ENCODE results near the gene SLC25A48.

Gene SLC25A48

DNA sequence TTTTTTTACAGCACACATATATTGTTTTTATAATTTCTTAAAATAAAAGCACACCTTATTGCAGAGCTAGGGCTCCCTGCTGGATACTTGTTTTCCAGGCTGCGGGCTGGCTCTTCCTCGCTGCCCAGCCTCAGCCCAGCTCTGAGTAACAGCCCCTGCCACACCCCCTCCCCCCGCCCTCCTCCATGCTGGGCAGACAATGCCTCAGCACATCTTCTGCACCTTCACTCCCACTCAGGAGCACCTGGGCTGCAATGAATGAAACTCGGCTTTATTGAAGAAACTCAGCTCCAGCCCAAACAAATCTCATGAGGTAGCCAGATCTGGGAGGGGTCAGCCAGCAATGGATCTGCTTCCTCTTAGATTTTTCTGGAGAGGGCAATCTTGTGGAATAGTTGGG lies 51.7 kb downstream of the SLC25A48 start:
- no peak for DNase-seq

DNA sequence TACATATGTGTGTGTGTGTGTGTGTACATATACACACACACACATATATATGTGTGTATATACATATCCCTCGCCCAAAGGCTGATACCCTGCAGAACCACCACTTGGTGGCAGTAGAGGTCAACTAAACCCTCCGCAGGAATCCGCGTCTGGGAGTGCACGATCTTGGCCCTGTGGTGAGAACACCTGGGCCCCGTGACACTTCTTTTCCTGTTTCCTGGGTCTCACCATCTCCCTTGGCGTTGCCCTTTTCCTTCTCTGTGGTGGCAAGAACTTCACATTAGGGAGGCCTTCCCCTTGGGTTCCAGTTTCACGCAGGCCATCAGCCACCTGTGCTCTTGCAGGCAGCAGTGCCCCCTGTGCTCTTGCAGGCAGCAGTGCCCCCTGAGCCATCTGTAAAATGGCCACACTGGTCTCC lies 53.0 kb downstream of the SLC25A48 start:
- peak; percentile 76 for DNase-seq

GRCh38 chr5:135887881-135888614 lies 53.6 kb downstream of the SLC25A48 start:
- DNase-seq, result no peak

GRCh38 chr5:135890296-135890695 lies 55.8 kb downstream of the SLC25A48 start:
- DNase-seq, result no peak

DNA sequence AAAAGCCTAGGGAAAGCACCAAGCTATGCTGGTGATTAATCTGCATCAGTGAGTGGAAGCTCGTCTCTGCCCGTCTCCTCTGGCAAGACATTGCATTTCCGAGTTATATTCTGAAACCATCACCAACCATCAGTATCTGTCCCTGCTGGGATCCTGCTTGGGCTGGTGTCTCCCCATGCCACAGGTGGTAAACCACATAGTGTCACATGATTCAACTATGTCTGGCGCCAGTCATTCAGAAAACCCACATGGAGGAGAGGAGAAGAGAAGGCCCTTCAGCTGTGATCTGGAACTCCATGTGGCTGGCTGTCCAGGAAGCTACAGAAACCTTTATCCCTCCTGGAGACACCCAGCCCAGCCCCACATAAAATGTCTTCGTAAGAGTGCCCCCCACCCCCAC lies 56.4 kb downstream of the SLC25A48 start:
- peak; percentile 64 for DNase-seq

DNA sequence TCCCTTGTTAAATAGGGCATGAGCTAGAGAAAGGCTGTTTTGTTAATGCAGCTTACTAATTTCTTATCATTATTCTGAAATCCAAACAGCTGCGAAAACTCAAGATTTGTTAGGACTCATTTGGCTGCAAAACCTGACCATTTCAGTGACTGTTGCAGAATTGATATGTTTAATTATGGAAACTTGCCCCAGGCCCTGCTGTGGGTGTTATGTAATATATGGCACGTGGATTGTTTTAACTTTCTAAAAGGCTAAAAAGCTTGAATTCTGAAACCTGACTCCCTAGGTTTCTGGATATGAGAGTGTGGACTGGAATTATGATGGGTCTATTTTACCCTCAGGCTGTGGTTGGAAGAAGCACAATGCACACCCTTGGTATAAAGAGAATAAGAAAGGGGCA lies 56.8 kb downstream of the SLC25A48 start:
- DNase-seq, result no peak

DNA sequence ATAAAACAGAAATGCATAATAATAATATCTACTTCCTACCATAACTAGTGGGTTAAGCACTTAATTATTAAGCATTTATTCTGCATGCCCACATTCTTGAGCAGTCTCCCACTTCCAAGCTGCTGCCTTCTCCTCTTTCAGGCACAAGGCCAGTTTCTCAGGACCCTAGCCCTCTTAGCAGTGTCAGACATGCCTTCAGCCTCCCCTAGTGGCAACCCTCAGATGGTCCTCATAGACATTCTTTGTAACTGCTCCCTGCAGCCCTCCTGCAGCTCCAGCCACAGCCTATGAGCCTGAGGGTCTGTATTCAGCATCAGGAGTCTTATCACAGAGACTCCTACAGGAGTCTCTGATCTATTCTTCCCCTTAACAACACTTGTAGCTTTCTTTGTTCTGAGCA lies 57.3 kb downstream of the SLC25A48 start:
- no peak for DNase-seq

DNA sequence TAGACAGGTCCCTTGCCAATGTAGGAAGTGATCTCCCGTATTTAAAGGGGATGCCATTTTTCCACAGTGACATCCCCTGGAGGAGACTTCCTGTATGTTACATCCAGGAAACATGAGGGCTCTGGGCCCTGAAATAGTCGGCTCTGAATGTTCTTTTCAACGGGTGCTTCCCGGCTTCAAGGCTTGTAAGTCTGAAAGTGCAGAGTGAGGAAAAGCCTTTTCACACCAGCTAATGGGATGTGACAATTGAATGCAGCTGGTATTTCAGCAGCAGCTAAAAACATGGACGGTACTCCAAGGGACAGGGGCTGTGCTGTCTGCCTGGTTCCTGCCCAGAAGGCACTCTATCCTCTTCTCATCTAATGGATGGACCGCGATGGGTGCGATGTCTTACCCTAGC lies 59.8 kb downstream of the SLC25A48 start:
- DNase-seq, result no peak

DNA sequence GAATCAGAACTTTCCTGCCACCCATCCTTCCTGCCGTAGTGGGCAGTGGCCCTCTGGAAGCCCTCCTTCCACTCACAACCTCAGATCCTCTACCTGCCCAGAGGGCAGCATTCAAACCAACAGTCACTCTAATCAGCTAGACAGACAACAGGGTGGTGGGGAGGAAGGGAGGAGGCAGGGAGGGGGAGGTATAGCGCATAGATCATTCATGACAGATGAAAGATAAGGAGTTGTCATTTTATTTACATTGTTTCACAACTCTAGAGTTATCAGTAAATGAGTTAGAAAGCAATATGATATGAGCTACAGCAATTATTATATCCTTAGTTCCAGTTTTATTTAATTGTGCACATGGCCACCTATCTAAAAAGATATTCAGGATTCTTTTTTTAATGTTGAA lies 60.3 kb downstream of the SLC25A48 start:
- DNase-seq, result no peak

DNA sequence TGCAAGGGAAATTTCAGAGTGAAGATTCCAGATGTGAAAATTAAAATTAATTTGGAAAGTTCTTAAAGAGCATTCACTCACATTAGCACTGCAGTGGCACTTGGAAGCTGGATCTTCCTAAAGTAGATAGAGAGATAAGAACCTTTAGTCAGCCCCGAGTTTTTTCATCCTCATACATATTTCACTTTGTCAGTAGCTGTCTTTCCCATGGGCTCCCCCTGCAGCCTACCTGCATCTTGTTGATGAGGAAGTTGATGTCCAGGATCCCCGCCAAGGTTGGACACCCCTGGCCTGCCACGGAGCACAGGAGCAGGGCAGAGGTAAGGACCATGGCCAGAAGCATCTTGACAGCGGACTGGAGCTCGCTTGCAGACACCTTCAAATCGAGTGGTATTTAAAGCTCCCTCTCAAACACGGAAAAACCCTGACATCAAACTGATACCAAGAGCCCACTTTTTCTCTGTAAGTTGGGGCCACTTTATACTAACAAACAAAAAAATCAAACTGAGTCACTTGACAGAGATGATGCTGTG lies 61.1 kb downstream of the SLC25A48 start, which contains the start of gene IL9:
Gene IL9 (minus strand): TSS at position 368 of the 533 bp plus-strand sequence. CDS start 25 bp downstream, at position 343.
- DNase-seq, result no peak

- no peak for DNase-seq
Measured at GRCh38 chr5:135898651-135899050, 64.2 kb downstream of the SLC25A48 start.

GRCh38 chr5:135900276-135900675 lies 65.8 kb downstream of the SLC25A48 start:
- DNase-seq, result no peak

GRCh38 chr5:135901633-135902032 lies 67.2 kb downstream of the SLC25A48 start:
- no peak for DNase-seq

- no peak for DNase-seq
Measured at GRCh38 chr5:135905144-135905543, 70.7 kb downstream of the SLC25A48 start.

DNA sequence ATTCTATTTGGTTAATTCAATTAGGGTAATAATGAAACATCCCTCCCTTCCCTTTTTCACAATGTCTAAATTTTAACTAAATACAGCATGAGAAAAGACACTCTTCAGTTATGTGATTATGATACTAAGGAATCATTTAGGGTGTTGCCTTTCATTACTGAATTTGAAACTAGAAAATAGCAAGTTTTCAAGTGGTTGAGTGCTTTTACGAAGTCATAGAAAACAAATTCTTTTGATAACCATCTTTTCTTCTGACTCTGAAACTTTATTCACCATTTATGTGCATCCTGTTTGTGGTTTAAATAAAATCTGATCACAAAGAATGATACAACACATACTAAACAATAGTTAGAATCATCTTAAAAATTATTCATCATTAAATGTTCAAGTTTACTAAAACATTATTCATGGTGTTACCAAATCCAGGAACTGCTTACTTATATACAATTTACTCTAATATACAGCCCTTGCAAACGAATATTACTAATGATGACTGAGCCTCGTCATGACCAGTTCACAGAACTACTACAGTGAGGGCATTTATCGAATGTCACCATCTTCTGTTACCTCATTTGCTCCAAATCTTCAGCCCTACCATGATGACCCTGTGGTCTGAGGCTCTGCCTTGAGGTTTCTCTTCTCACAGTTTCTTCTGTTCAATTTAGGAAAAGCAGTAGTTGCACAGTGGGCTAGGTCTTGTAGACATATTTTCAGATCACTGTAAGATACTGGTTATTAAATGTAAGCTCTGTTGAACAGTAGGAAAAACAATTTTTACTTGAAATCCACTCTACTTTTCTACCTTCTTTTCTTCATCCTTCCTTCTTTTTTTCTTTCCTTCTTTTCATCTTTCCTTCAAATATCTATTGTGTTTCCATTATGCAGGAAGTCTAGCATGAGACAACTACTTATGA lies 79.5 kb downstream of the SLC25A48 start:
- DNase-seq, result peak; percentile 16

DNA sequence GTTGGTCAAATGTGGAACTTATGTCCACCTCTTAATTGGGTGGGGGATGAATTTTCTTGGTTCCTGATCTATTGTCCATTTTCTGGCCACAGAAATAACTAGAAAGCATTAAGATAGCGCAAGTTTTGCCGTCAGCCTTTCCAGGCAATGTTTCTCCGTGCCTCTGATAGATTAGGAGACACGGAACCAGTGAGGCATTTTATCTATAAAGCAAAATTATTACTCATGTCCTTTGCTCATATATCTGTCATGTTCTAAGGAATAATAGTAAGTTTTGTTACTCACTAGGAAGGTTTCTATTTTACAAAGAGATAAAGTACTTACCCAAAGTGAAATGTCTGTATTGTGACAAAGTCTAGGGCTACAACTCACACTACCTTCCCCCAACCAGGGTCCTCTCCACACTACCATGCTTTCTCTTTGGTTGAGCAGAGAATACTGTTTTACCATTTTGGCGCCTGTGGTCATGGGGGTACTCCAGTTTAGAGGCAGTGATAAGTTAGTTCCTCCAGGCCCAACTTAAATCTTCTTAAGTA lies 81.1 kb downstream of the SLC25A48 start:
- DNase-seq, result no peak

DNA sequence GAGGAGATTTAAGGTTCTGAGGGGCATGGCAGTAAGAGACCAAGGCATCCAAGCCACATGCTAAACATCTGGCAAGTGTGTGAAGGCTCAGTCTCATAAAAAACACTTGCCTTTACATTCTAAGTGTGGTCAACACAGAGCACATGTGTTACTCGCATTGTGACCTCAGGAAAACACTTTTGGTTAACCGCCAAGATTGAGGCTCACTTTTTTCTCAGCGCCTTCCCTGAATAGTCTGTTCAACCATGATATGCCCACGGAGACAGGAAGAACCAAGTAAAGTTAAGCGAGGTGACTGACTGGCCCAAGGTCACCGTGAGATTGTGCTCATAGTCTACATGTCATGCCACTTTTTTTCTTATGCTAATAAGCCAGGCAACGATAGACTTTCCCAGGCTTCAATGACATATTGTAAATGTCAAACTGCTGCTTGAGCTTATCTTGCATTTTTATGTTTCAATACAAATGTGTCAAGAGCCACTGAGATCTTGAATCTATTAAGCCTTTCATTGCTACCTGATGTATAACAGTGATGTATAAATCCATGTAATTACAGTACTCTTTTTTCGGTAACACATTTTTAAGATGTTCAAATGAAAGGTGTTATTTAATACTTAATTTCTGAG lies 82.3 kb downstream of the SLC25A48 start:
- no peak for DNase-seq

- no peak for DNase-seq
Measured at GRCh38 chr5:135920199-135920598, 85.7 kb downstream of the SLC25A48 start.

DNA sequence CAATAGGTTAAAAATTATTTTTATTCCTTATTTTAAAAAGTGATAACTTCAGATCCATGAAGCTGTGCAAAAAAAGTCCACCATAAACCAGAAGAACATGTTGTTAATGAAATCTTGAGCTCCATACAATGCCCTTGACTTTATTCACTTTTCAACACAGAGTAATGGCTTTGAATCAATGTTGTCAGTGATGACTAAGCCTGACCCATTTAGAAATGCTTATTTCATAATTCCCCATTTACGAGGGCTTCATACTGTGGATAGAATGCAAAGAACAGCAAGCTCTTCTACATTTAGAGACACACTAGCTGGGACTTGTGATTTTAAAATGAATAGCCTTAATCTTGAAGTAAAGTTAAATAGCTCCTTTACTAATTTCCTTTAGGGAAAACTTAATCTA lies 86.9 kb downstream of the SLC25A48 start:
- no peak for DNase-seq

GRCh38 chr5:135930029-135930948 lies 95.8 kb downstream of the SLC25A48 start:
- no peak for DNase-seq

DNA sequence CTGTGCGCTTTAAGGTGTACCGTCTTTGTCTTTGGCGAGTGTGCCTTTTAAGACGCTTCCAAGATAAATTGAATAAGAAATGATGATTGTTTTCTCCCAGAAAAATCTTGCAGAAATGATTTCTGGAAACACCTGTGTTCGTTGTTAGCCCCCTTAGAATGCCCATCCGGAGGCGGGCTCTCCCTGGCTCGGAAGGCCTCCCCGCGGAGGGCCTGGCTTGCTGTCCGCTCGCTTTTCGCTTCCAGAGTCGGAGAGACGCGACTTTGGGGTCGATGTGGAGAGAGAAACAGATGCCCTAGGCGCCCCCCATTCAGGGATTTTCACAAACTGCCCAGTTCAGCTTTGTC lies 96.5 kb downstream of the SLC25A48 start:
- DNase-seq, result no peak

- DNase-seq, result no peak
Measured at GRCh38 chr5:135934939-135935338, 100.5 kb downstream of the SLC25A48 start.
